GM12878 (cell line): ENCODE measurements around the gene TMEM120B. TPM values are rescaled to one million over a fixed set of nuclear protein-coding genes. Genes with fewer than 3 reads are reported as not detected.
A peak's percentile ranks its signal among the peaks of the same experiment; 100 is the strongest.

Experiments
- ATAC-seq: fragments of 200-7000 bp; cut with Tn5 transposase; 3 replicates; pipeline ENCODE4 v1.9.1; 2020; ENCODE audit warnings: mild to moderate bottlenecking, moderate library complexity
- BruUV-seq: library from RNA; stranded (reverse); fragments of 400-500 nt; replicated peaks from 2 replicates; lab custom pipeline; 2021; lab: Mats Ljungman, UMichigan
- CTCF ChIA-PET: fragments of 300-600 bp; sonication (Branson Sonifier 250); formaldehyde crosslinking; extraction: SDS; loops from one replicate; lab custom pipeline; 2021; ENCODE audit warnings: inconsistent platforms; lab: Yijun Ruan, JAX
- POLR2A ChIA-PET: fragments of 350-600 bp; formaldehyde crosslinking; extraction: SDS; loops from one replicate; lab custom pipeline; 2021; ENCODE audit warnings: inconsistent platforms; lab: Charles Lee
- RAD21 ChIA-PET: fragments of 300-600 bp; sonication (Branson Sonifier 250); formaldehyde crosslinking; loops from one replicate; lab custom pipeline; 2023; ENCODE audit warnings: antibody characterized with exemption; ENCODE audit not compliant: unreplicated experiment; lab: Charles Lee
- SMC1A ChIA-PET: fragments of 300-600 bp; sonication (Branson Sonifier 250); formaldehyde crosslinking; loops from one replicate; lab custom pipeline; 2023; ENCODE audit not compliant: unreplicated experiment, uncharacterized antibody; lab: Charles Lee
- DNase-seq: peaks from one replicate; pipeline ENCODE4 v3.0.0-alpha.2; 2011; ENCODE audit warnings: low read depth, low spot score
- FAIRE-seq: peaks from 3 replicates; lab custom pipeline; 2011; peaks lifted over from hg19 to GRCh38; lab: Jason Lieb, UNC
- H2AFZ ChIP-seq: 2 replicates; pipeline ENCODE4 v1.6.0; 2011; ENCODE audit warnings: low read depth, low read length, control low read depth; ENCODE audit not compliant: control insufficient read depth
- H3K27ac ChIP-seq: 2 replicates; pipeline ENCODE4 v1.5.1; 2011; ENCODE audit warnings: control low read depth; ENCODE audit not compliant: control insufficient read depth, insufficient read depth
- H3K27me3 ChIP-seq, 2 experiments: replicated peaks in 1 of 2; 2 replicates each; pipeline versions ENCODE4 v1.6.0 to v1.6.1; 2011; ENCODE audit warnings: low read length in 1 of 2; ENCODE audit not compliant: control insufficient read depth in 2 of 2, insufficient read depth in 2 of 2
- H3K36me3 ChIP-seq, 2 experiments: 2 replicates each; pipeline ENCODE4 v1.5.1; 2011; ENCODE audit warnings: low read length in 1 of 2; ENCODE audit not compliant: control insufficient read depth in 2 of 2, insufficient read depth in 2 of 2
- H3K4me1 ChIP-seq: 2 replicates; pipeline ENCODE4 v1.6.1; 2011; ENCODE audit warnings: mild to moderate bottlenecking, low read length, moderate library complexity, mixed read lengths; ENCODE audit not compliant: control insufficient read depth, insufficient read depth
- H3K4me2 ChIP-seq: 2 replicates; pipeline ENCODE4 v1.6.0; 2011; ENCODE audit warnings: control low read depth; ENCODE audit not compliant: control insufficient read depth, insufficient read depth
- H3K4me3 ChIP-seq: fragments of 200-600 bp; sonication (generic); 2 replicates; pipeline ENCODE4 v1.5.1; 2016
- H3K79me2 ChIP-seq: 2 replicates; pipeline ENCODE4 v1.6.0; 2011; ENCODE audit warnings: low read length; ENCODE audit not compliant: control insufficient read depth, insufficient read depth
- H3K9ac ChIP-seq: 2 replicates; pipeline ENCODE4 v1.8.0; 2011; ENCODE audit warnings: low read length, control low read depth, mixed read lengths; ENCODE audit not compliant: control insufficient read depth, insufficient read depth
- H3K9me3 ChIP-seq: replicated peaks from 3 replicates; pipeline ENCODE4 v1.5.1; 2011; ENCODE audit warnings: mild to moderate bottlenecking, low read length; ENCODE audit not compliant: control insufficient read depth, insufficient read depth
- H4K20me1 ChIP-seq: 2 replicates; pipeline ENCODE4 v1.6.0; 2011; ENCODE audit not compliant: control insufficient read depth, insufficient read depth
- BHLHE40 ChIP-seq, 2 experiments: fragments of 450-650 bp in 1 of 2; IDR thresholded peaks; 2 replicates each; pipeline ENCODE4 v1.6.1; 2011 to 2017; ENCODE audit warnings: low read depth in 2 of 2, borderline replicate concordance in 1 of 2, improper control_type of control experiment in 1 of 2, low read length in 1 of 2, mild to moderate bottlenecking in 1 of 2
- EED ChIP-seq: sonication (generic); IDR thresholded peaks from 2 replicates; pipeline ENCODE4 v1.6.1; 2016; ENCODE audit warnings: antibody characterized with exemption, low read depth
- MYC ChIP-seq: IDR thresholded peaks from 2 replicates; pipeline ENCODE4 v1.6.1; 2011; ENCODE audit warnings: mild to moderate bottlenecking, low read length, moderate library complexity, inconsistent platforms; ENCODE audit not compliant: insufficient read depth, insufficient replicate concordance, insufficient read length, severe bottlenecking
- NR2C1 ChIP-seq: fragments of 450-650 bp; IDR thresholded peaks from 2 replicates; pipeline ENCODE4 v1.6.1; 2017; ENCODE audit warnings: antibody characterized with exemption, mild to moderate bottlenecking, moderate library complexity
- SMAD1 ChIP-seq: fragments of 450-650 bp; IDR thresholded peaks from 2 replicates; pipeline ENCODE4 v1.6.1; 2018; ENCODE audit warnings: mild to moderate bottlenecking, low read depth; ENCODE audit not compliant: partially characterized antibody
- SPI1 ChIP-seq: IDR thresholded peaks from 2 replicates; pipeline ENCODE4 v1.6.1; 2011; ENCODE audit warnings: low read depth, mild to moderate bottlenecking, low read length, moderate library complexity, borderline replicate concordance; ENCODE audit not compliant: insufficient read depth
- SREBF2 ChIP-seq: IDR thresholded peaks from 2 replicates; pipeline ENCODE4 v1.6.1; 2012; ENCODE audit warnings: mild to moderate bottlenecking, low read length
- TCF12 ChIP-seq: IDR thresholded peaks from 2 replicates; pipeline ENCODE4 v1.6.1; 2011; ENCODE audit warnings: low read depth, mild to moderate bottlenecking, low read length
- TCF3 ChIP-seq: IDR thresholded peaks from 2 replicates; pipeline ENCODE4 v1.6.1; 2012; ENCODE audit warnings: low read depth, mild to moderate bottlenecking, low read length, borderline replicate concordance; ENCODE audit not compliant: insufficient read depth
- USF1 ChIP-seq: IDR thresholded peaks from 2 replicates; pipeline ENCODE4 v1.6.1; 2011; ENCODE audit warnings: borderline replicate concordance, low read depth, mild to moderate bottlenecking, moderate library complexity, mixed read lengths, low read length; ENCODE audit not compliant: insufficient read depth; ENCODE audit errors: extremely low read length
- ZNF207 ChIP-seq: fragments of 450-650 bp; IDR thresholded peaks from 2 replicates; pipeline ENCODE4 v1.6.1; 2014; ENCODE audit warnings: antibody characterized with exemption, mild to moderate bottlenecking, borderline replicate concordance
- ZNF384 ChIP-seq: IDR thresholded peaks from 2 replicates; pipeline ENCODE4 v1.6.1; 2012; ENCODE audit warnings: low read depth, mild to moderate bottlenecking, low read length, improper control_type of control experiment, borderline replicate concordance
- WGBS: methylation state at CpG from one replicate; pipeline ENCODE4 v1.1.6; 2016; ENCODE audit warnings: low lambda C conversion rate; ENCODE audit not compliant: insufficient replicate concordance, insufficient coverage; ENCODE audit errors: missing lambda C conversion rate; 5-methylcytosine and 5-hydroxymethylcytosine counted together
- in situ Hi-C: fragments of 300-500 bp; cut with MboI; formaldehyde crosslinking; loops from 9 replicates; pipeline ENCODE4 v1.14.3; 2018; ENCODE audit warnings: mixed read lengths
- intact Hi-C: fragments of 100-400 bp; cut with micrococcal nuclease; formaldehyde crosslinking; loops from one replicate; pipeline ENCODE4 v1.14.2; 2022; ENCODE audit not compliant: unreplicated experiment
- polyA plus RNA-seq, 11 experiments: library from polyadenylated mRNA; depleted of rRNA in 4 of 11; unstranded in 6 of 11; stranded (reverse) in 5 of 11; fragments of >200 nt; fragmentation: Nextera tagmentation in 4 of 11; fragmentation: Illumina TruSeq in 1 of 11; extraction: Ambion mirVana in 4 of 11; extraction: Trizol in 1 of 11; gene quantifications; 1 replicate in 1 of 11; 2 replicates in 10 of 11; pipeline versions ENCODE4 v1.2.1 to v1.2.3, GENCODE V29; 2011 to 2016; ENCODE audit warnings: inconsistent platforms in 2 of 11, missing spikeins in 2 of 11, low read depth in 1 of 11
- total RNA-seq, 4 experiments: library from RNA; depleted of rRNA in 3 of 4; stranded (reverse); fragments of >200 nt in 3 of 4; fragmentation: Illumina TruSeq in 1 of 4; extraction: Trizol in 1 of 4; gene quantifications; 2 replicates each; pipeline versions ENCODE4 v1.2.1 to v1.2.3, GENCODE V29; 2013 to 2021
- TF ChIP-seq, protein P1 (sequence below), 3 experiments: IDR thresholded peaks in 2 of 3; conservative IDR thresholded peaks in 1 of 3; 2 replicates each; pipeline ENCODE4 v1.5.1; 2011; ENCODE audit warnings: low read depth in 3 of 3, low read length in 3 of 3, mild to moderate bottlenecking in 3 of 3, control low read depth in 2 of 3, moderate library complexity in 2 of 3, inconsistent platforms in 1 of 3, mixed read lengths in 1 of 3; ENCODE audit not compliant: control insufficient read depth in 2 of 3, insufficient read depth in 1 of 3; ENCODE audit errors: extremely low read depth in 1 of 3
- TF ChIP-seq, protein P2 (sequence below): IDR thresholded peaks from 2 replicates; pipeline ENCODE4 v1.6.1; 2011; ENCODE audit warnings: borderline replicate concordance, low read depth, mild to moderate bottlenecking, moderate library complexity, low read length; ENCODE audit not compliant: insufficient read depth, poor library complexity, severe bottlenecking

Gene TMEM120B
- total and polyA plus RNA-seq, 10 of the 15 experiments (the other 5 are each of a cell fraction or from before 2014, with no cell fraction given), result 4.0 to 26.2 (median 9.2) TPM

DNA sequence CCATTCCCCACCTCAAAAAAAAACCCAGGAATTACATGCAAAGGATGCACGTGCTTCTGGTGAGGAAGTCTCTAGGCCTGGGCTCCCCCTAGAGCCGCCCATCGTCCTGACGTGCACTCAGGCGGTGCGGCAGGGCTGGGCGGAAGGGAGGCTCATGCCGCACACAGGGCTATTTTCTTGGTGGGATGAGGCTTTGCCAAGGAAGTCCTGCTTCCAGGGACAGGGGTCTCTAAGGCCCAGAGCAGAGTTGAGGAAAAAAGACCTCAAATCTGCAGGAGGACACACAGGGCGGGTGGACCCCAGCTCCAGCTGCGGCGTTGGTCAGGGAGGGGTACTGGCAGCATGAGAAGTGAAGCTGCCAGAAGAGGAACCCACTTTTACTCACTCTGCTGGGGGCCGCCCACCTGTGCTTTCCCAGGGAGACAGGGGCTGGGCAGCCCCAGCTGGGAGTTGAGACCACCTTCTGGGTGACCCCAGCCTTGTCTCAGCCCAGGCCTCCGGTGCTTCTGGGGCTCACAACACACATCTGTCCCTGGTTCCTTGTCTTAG, 76.8 kb downstream of the TMEM120B start:
- ATAC-seq, result peak; percentile 37
- in situ Hi-C loops, result no loop called here
- POLR2A ChIA-PET, result interaction anchor here (0.6 to 7.9 kb wide), 9 partner anchors 6 to 425 kb away, joined by 3 to 155 read pairs (median 4); partner anchors contain the start of genes SETD1B and TMEM120B
- peaks cover 64% of the 10 kb centered on the region for H3K4me1 ChIP-seq
- H3K36me3 ChIP-seq, result peaks cover 3 to 10% of the 10 kb centered on the region in 2 experiments; a peak in 2 of 4 replicates
- BruUV-seq, result no TSS peak
- H3K79me2 ChIP-seq, result peaks cover 80% of the 10 kb centered on the region
- peak overlapping the region; percentile 32 for H3K4me2 ChIP-seq
- H3K27me3 ChIP-seq, result no peaks in the 10 kb centered on the region
- peak overlapping the region; percentile 23; the same call in 1 of the 2 replicates for H3K4me3 ChIP-seq
- CTCF ChIA-PET, result interaction anchor here (0.6 to 16.2 kb wide), 5 partner anchors 9 to 252 kb away, joined by 3 to 492 read pairs (median 8); no protein-coding TSS in a partner anchor
- peak overlapping the region; percentile 70 for H3K9ac ChIP-seq
- RAD21 ChIA-PET, result interaction anchor here (0.7 to 11.7 kb wide), 7 partner anchors 9 to 162 kb away, joined by 3 to 395 read pairs (median 3); partner anchors contain the start of genes ORAI1, SETD1B and TMEM120B
- no peak for DNase-seq
- H4K20me1 ChIP-seq, result no peaks in the 10 kb centered on the region
- SMC1A ChIA-PET, result interaction anchor here (0.5 to 10.5 kb wide), 6 partner anchors 8 to 310 kb away, joined by 3 to 226 read pairs (median 3); partner anchors contain the start of genes SETD1B and TMEM120B
- 1% methylated on average over 13 of the region's 13 CpGs for WGBS
- FAIRE-seq, result no peak
- intact Hi-C loops, result no loop called here
- H3K27ac ChIP-seq, result peak overlapping the region; percentile 90
- H2AFZ ChIP-seq, result no peak overlapping the region
- no peaks in the 10 kb centered on the region for H3K9me3 ChIP-seq
- TF ChIP-seq, protein P1, sequence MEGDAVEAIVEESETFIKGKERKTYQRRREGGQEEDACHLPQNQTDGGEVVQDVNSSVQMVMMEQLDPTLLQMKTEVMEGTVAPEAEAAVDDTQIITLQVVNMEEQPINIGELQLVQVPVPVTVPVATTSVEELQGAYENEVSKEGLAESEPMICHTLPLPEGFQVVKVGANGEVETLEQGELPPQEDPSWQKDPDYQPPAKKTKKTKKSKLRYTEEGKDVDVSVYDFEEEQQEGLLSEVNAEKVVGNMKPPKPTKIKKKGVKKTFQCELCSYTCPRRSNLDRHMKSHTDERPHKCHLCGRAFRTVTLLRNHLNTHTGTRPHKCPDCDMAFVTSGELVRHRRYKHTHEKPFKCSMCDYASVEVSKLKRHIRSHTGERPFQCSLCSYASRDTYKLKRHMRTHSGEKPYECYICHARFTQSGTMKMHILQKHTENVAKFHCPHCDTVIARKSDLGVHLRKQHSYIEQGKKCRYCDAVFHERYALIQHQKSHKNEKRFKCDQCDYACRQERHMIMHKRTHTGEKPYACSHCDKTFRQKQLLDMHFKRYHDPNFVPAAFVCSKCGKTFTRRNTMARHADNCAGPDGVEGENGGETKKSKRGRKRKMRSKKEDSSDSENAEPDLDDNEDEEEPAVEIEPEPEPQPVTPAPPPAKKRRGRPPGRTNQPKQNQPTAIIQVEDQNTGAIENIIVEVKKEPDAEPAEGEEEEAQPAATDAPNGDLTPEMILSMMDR (IDR thresholded peaks at IDR 0.05 in 2 of 3, conservative IDR thresholded peaks at IDR 0.05 in 1 of 3; ENCODE audit: control insufficient read depth in 2 of 3, extremely low read depth in 1 of 3, insufficient read depth in 1 of 3, low read depth in 3 of 3, low read length in 3 of 3), result peak in 2 of 3 experiments; percentile 9 to 19; a peak in 1 of 6 replicates
- TF ChIP-seq SPI1 (peak; percentile 63), SMAD1 (no peak), EED (peak; percentile 62), TCF12 (peak; percentile 32; the same call in 1 of the 2 replicates), ZNF384 (no peak), TCF3 (no peak), USF1 (no peak), MYC (peak; percentile 32), NR2C1 (no peak), ZNF207 (no peak), SREBF2 (no peak), BHLHE40 (IDR thresholded peaks at IDR 0.05; ENCODE audit: borderline replicate concordance in 1 of 2, low read depth in 2 of 2, low read length in 1 of 2) (peak; percentile 90 to 93)
- TF ChIP-seq, protein P2, sequence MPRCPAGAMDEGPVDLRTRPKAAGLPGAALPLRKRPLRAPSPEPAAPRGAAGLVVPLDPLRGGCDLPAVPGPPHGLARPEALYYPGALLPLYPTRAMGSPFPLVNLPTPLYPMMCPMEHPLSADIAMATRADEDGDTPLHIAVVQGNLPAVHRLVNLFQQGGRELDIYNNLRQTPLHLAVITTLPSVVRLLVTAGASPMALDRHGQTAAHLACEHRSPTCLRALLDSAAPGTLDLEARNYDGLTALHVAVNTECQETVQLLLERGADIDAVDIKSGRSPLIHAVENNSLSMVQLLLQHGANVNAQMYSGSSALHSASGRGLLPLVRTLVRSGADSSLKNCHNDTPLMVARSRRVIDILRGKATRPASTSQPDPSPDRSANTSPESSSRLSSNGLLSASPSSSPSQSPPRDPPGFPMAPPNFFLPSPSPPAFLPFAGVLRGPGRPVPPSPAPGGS, result no peak
